Measurements from ENCODE around the gene CNTN6.

Gene CNTN6

DNA sequence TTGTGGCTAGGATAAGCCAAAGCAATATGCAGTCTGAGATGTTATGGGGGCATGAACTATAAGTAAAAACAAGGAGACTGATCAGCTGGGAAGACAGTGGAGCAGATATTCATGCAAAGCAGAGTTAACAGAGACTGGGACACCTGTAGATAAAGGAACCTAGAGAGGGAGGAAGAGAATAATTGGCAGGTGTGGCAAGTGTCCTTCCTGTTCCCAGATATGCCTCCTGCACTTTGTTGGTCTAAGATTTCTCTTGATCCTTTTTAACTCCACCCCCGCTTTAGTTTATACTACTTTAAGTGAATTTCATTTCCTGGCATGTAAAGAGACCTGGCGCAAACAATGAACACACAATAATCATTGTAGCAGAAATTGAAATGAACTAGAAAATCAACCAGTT lies 169.4 kb downstream of the CNTN6 start:
- no peak overlapping the region for H3K27ac ChIP-seq (ENCODE audit: low read depth, low read length)
- no peaks in the 10 kb centered on the region for H3K79me2 ChIP-seq (ENCODE audit: control insufficient read depth, low read length)
- H3K4me1 ChIP-seq (ENCODE audit: control insufficient read depth, low read length) = no peaks in the 10 kb centered on the region
- H3K9me3 ChIP-seq (ENCODE audit: control insufficient read depth, insufficient read depth, low read length) = no peaks in the 10 kb centered on the region
- no peak for TF ChIP-seq EZH2phosphoT487 (IDR thresholded peaks at IDR 0.05; ENCODE audit: borderline replicate concordance, low read length)
- TF ChIP-seq, protein P1, sequence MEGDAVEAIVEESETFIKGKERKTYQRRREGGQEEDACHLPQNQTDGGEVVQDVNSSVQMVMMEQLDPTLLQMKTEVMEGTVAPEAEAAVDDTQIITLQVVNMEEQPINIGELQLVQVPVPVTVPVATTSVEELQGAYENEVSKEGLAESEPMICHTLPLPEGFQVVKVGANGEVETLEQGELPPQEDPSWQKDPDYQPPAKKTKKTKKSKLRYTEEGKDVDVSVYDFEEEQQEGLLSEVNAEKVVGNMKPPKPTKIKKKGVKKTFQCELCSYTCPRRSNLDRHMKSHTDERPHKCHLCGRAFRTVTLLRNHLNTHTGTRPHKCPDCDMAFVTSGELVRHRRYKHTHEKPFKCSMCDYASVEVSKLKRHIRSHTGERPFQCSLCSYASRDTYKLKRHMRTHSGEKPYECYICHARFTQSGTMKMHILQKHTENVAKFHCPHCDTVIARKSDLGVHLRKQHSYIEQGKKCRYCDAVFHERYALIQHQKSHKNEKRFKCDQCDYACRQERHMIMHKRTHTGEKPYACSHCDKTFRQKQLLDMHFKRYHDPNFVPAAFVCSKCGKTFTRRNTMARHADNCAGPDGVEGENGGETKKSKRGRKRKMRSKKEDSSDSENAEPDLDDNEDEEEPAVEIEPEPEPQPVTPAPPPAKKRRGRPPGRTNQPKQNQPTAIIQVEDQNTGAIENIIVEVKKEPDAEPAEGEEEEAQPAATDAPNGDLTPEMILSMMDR (IDR thresholded peaks at IDR 0.05; ENCODE audit: low read depth, low read length, poor library complexity, severe bottlenecking) = no peak
- no peaks in the 10 kb centered on the region for H4K20me1 ChIP-seq (ENCODE audit: control insufficient read depth, insufficient read depth, low read depth, low read length)
- no peaks in the 10 kb centered on the region for H3K36me3 ChIP-seq (ENCODE audit: control insufficient read depth, low read length)
- H3K9me2 ChIP-seq (replicated peaks; ENCODE audit: control insufficient read depth, low read length) = no peaks in the 10 kb centered on the region
- no peak overlapping the region for H3K4me3 ChIP-seq (ENCODE audit: low read length)
- H3K27me3 ChIP-seq (ENCODE audit: control insufficient read depth, low read length) = no peaks in the 10 kb centered on the region
- no peaks in the 10 kb centered on the region for H3F3A ChIP-seq (ENCODE audit: control insufficient read depth, insufficient read depth)
- no peak overlapping the region for H3K4me2 ChIP-seq (ENCODE audit: low read length)

DNA sequence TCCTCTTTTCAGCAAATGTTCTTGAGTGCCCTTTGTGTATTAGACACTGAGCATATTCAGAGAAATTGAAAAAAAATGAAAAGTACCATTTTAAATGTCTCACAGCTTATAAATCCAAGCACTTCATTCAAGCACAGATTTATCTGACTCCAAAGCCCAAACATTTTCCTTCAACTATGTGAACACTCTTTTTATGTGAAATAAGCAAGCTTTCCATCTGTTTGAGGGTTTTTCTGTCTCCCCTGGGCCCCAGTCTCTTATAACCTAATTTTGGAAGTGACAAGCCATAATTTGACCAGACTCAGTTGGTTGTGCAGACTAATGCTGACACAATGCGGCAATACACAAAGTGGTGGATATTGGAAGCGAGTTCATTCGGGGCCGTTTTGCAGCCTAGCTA lies 170.3 kb downstream of the CNTN6 start:
- H3K4me1 ChIP-seq (ENCODE audit: control insufficient read depth, low read length) = no peaks in the 10 kb centered on the region
- no peak overlapping the region for H3K4me3 ChIP-seq (ENCODE audit: low read length)
- H3F3A ChIP-seq (ENCODE audit: control insufficient read depth, insufficient read depth) = no peaks in the 10 kb centered on the region
- no peaks in the 10 kb centered on the region for H3K9me2 ChIP-seq (replicated peaks; ENCODE audit: control insufficient read depth, low read length)
- H3K36me3 ChIP-seq (ENCODE audit: control insufficient read depth, low read length) = no peaks in the 10 kb centered on the region
- TF ChIP-seq, protein P1 (IDR thresholded peaks at IDR 0.05; ENCODE audit: low read depth, low read length, poor library complexity, severe bottlenecking) = no peak
- no peak for TF ChIP-seq EZH2phosphoT487 (IDR thresholded peaks at IDR 0.05; ENCODE audit: borderline replicate concordance, low read length)
- H4K20me1 ChIP-seq (ENCODE audit: control insufficient read depth, insufficient read depth, low read depth, low read length) = no peaks in the 10 kb centered on the region
- no peaks in the 10 kb centered on the region for H3K79me2 ChIP-seq (ENCODE audit: control insufficient read depth, low read length)
- H3K27me3 ChIP-seq (ENCODE audit: control insufficient read depth, low read length) = no peaks in the 10 kb centered on the region
- H3K4me2 ChIP-seq (ENCODE audit: low read length) = no peak overlapping the region
- H3K27ac ChIP-seq (ENCODE audit: low read depth, low read length) = no peak overlapping the region
- H3K9me3 ChIP-seq (ENCODE audit: control insufficient read depth, insufficient read depth, low read length) = no peaks in the 10 kb centered on the region

DNA sequence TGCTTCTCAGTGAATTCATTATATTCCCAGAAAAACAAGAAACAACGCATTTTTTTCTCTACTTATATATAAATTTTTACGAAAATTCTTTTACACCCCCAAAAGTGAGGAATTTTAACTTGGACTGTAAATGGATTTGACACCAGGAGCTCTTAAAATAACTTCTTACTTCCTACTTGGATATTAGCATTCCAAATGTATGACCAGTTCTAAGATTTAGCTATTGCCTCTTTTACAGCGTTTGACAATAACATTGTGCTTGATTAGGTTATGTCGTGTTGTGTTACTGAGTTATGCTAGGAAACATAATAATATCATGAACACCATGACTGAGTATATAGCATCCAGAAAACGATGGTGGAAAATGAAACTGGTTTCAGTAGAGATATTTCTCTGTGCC lies 177.0 kb downstream of the CNTN6 start:
- no peaks in the 10 kb centered on the region for H3K9me2 ChIP-seq (replicated peaks; ENCODE audit: control insufficient read depth, low read length)
- H3K36me3 ChIP-seq (ENCODE audit: control insufficient read depth, low read length) = no peaks in the 10 kb centered on the region
- H3K4me3 ChIP-seq (ENCODE audit: low read length) = no peak overlapping the region
- H3K79me2 ChIP-seq (ENCODE audit: control insufficient read depth, low read length) = no peaks in the 10 kb centered on the region
- H3K4me1 ChIP-seq (ENCODE audit: control insufficient read depth, low read length) = no peaks in the 10 kb centered on the region
- H3K27ac ChIP-seq (ENCODE audit: low read depth, low read length) = no peak overlapping the region
- H3F3A ChIP-seq (ENCODE audit: control insufficient read depth, insufficient read depth) = no peaks in the 10 kb centered on the region
- H3K9me3 ChIP-seq (ENCODE audit: control insufficient read depth, insufficient read depth, low read length) = no peaks in the 10 kb centered on the region
- H4K20me1 ChIP-seq (ENCODE audit: control insufficient read depth, insufficient read depth, low read depth, low read length) = no peaks in the 10 kb centered on the region
- no peak overlapping the region for H3K4me2 ChIP-seq (ENCODE audit: low read length)
- no peak for TF ChIP-seq EZH2phosphoT487 (IDR thresholded peaks at IDR 0.05; ENCODE audit: borderline replicate concordance, low read length)
- TF ChIP-seq, protein P1 (IDR thresholded peaks at IDR 0.05; ENCODE audit: low read depth, low read length, poor library complexity, severe bottlenecking) = no peak
- no peaks in the 10 kb centered on the region for H3K27me3 ChIP-seq (ENCODE audit: control insufficient read depth, low read length)
